Omental fat pad (tissue), 4 donors: ENCODE measurements around the gene PPFIA4. TPM values are rescaled to one million over a fixed set of nuclear protein-coding genes. Genes with fewer than 3 reads are reported as not detected.

ENCODE experiments used
- ATAC-seq: fragments of 150-250 bp; one replicate; pipeline ENCODE4 v1.9.1; 2016; ENCODE audit warnings: mild to moderate bottlenecking, moderate library complexity; ENCODE audit not compliant: low FRiP score
- DNase-seq: peaks from one replicate; pipeline ENCODE4 v3.0.0-alpha.2; 2019; ENCODE audit warnings: low spot score
- total RNA-seq, 4 donors: library from RNA; depleted of rRNA; stranded (reverse); fragments of >200 nt; gene quantifications; one replicate each; pipeline ENCODE4 v1.1.0, GENCODE V29; 2016
- TF ChIP-seq, protein P1 (sequence below), 3 donors: fragments of 450-650 bp; IDR thresholded peaks; one replicate each; pipeline ENCODE4 v1.5.1; 2016 to 2017; ENCODE audit warnings: antibody characterized with exemption in 3 of 3, mild to moderate bottlenecking in 3 of 3, moderate library complexity in 2 of 3

Gene PPFIA4
- total RNA-seq, 4 donors from 2014 or later: 0.72 to 1.4 (median 1.2) TPM; not detected in 1

DNA sequence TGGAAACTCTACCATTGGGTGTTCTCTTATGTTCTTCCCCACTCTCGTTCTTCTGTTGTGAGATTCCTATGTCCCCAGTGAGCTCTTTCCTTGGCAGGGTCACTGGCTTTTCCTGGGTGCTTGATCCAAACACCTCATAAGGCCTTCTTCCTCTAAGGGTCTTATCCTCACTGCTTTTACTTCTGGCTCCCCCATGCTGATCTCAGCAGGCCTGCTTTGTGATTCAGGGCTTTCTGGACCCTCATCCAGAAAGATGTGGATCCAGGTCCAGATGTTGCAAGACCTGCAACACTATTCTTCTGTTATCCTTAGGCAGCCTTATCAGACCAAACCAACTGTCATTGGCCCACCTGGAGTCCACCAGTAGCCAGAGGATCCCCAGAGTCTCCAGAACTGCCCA is 70.7 kb downstream of the PPFIA4 start:
- ATAC-seq (no peak), DNase-seq (no peak)
- TF ChIP-seq, protein P1, sequence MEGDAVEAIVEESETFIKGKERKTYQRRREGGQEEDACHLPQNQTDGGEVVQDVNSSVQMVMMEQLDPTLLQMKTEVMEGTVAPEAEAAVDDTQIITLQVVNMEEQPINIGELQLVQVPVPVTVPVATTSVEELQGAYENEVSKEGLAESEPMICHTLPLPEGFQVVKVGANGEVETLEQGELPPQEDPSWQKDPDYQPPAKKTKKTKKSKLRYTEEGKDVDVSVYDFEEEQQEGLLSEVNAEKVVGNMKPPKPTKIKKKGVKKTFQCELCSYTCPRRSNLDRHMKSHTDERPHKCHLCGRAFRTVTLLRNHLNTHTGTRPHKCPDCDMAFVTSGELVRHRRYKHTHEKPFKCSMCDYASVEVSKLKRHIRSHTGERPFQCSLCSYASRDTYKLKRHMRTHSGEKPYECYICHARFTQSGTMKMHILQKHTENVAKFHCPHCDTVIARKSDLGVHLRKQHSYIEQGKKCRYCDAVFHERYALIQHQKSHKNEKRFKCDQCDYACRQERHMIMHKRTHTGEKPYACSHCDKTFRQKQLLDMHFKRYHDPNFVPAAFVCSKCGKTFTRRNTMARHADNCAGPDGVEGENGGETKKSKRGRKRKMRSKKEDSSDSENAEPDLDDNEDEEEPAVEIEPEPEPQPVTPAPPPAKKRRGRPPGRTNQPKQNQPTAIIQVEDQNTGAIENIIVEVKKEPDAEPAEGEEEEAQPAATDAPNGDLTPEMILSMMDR (IDR thresholded peaks at IDR 0.05): no peak

DNA sequence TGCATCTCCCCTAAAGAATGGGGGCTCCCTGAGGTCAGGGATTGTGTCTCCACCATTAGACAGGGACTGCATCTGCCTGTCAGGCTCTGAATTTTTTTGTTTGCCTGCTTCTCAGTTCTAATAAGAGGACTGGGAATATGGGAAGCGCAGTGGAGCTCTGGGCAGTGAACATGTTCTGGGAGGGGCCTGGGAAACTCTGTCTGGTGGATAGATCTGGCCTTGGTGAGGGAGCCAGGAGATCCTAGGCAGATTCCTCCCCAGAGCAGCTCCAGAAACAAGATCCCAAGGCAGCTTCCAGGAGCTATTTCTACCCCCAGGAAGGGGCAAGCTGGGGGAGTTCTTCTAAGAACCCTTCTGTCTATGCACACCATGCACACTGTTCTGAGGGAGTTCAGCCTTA is 72.2 kb downstream of the PPFIA4 start:
- no peak for DNase-seq
- TF ChIP-seq, protein P1 (IDR thresholded peaks at IDR 0.05): no peak
- no peak for ATAC-seq

DNA sequence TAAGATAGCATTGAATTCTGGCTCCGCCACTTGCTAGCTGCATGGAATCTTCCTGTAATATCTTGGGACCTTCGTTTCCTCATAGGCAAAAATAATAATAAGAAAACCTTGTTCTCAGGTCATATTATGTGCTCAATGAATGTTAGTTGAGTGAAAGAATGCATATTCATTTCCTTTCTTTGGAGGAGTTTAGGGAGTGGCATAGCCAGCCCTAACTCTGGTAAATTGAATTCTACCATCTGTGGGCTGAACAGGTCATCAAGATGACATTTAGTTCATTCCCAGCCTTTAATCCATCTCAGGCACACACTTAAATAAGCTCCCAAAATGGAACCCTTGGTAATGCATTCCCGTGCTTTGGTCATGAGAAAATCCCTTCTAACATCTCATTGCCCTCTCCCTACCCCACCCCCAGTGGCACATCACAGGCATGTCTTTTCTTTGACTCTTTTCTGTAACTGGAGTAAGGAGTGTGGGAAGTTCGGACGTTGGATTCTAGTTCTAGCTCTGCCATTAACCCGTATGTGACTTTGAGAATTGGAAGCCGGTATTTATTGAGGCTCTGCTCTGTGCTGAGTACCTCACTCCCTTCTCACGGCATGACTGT is 72.7 kb downstream of the PPFIA4 start:
- DNase-seq (no peak), ATAC-seq (no peak)
- TF ChIP-seq, protein P1 (IDR thresholded peaks at IDR 0.05): no peak

DNA sequence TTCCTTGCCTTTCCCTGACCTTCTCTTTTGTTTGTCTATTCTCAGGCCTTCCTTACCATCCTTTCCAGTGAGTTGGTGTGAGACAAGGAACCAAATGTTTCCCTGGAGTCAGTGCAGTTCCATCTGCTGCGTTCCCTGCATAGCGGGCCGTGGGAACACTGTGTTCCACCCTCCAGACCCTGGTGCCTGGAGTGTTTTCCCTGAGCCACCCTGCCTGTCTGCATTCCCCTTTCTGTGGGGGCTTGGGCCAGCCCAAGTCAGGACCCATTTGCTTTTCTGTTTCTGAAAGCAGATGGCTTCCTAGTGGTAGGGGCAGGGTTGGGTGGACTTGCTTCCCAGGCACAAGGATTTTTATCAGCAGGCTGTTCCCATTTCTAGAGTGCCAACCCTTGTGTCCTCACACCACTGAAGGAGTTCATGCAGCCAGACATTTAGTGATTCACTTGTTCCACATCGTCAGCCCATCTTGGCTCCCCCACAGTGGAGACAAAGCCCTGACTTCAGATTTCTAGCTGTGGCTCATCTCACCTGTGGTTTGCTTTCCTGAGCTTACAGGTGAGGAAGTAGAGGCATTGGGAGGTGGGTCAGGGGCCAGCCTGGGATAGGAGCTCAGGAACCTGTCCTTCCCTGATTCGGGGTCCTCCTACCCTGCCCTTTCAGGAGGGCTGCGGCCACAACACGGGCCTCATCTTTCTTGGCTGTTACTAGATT is 73.7 kb downstream of the PPFIA4 start:
- ATAC-seq (no peak), DNase-seq (no peak)
- TF ChIP-seq, protein P1 (IDR thresholded peaks at IDR 0.05): no peak

DNA sequence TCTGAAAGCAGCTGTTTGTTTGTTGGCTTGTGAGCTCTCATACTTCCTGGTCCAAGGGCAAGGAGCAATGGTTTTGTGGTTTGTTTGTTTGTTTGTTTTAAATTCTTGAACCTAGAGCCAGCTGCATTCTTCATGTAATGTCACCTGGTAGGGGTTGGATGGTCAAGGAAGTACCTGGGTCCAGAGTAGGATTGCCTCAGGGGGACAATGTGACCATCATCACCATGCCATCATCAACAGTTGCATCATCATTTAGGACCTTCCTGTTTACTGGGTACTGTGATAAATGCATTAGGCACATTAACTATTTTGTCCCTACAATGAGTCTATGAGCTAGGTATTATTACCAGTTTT is 74.2 kb downstream of the PPFIA4 start:
- TF ChIP-seq, protein P1 (IDR thresholded peaks at IDR 0.05): no peak
- DNase-seq (no peak), ATAC-seq (no peak)

DNA sequence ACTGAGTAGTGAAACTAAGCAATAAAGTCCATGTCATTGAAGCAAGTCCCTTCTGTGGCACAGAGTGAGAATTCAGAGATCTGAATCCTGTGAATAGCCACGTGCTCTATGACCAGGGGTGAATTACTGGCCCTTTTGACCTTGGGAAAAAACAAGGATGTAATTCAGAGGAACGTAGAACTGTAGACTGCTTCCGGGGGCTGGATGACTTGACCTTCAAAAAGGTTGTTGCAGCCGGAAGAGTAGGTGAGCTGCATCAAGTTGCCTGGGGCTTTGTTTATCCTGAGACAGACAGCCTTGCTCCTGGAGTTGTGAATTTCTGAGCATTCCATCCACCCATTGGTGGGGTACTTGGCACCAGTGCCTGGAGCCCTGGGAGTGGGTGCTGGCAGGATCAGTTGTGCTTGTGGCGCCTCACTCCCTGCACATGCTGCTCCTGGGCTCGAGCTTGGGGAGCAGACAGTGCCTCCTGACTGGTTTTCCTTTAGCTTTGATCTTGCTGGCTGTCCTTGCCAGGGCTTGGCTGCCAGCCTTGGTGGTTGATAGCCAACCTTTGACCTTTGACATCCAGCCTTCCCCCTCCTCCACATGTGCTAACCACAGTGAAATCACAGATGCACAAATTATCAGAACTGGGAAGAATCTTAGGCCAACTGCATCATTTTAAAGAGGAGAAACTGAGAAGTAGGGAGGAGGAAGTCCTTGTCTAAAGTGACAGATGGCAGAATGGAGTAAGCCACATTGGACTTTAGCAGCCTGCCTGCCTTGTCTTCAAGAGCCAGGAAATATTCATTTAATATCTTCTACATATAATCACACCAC is 75.7 kb downstream of the PPFIA4 start:
- ATAC-seq: no peak
- TF ChIP-seq, protein P1 (IDR thresholded peaks at IDR 0.05): no peak
- no peak for DNase-seq
